HG03135 (cell line): ENCODE measurements around the gene TTC23.

Source experiments
- ATAC-seq: cut with Tn5 transposase; IDR thresholded peaks from one replicate; pipeline ENCODE4 v1.9.1; 2021; ENCODE audit warnings: mild to moderate bottlenecking, moderate library complexity; ENCODE audit not compliant: unreplicated experiment

The TTC23 gene

DNA sequence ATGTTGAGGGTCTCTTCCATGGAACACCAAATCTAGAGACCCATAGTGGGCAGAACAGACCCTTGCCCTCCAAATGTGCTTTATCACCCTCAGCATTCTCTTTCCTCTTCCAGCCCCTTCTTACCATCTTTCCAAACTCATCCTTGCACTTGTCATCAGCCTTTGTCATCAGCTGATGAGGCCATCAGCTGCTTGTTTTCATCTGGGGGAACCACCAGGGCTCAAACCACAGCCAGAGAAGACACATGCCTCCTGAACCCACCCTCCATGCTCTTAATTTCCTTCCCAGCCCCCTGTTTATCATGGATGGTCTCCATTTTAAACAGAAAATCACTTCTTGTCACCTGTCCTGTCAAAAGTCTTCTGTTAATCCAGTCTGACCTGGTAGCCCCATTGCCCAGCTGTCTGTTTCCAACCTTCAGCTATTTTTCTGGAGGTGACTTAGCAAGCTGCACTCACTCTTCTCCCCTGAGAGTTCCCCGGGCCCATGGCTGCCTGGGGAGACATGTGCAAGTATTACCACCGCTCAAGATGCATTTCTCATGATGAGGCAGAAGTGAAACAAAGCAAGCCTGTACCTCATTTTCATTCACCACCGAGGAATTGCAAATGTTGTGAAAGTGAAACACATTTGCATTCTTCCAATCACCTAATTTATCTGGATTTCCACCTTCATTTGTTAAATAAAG is 159.2 kb downstream of the TTC23 start:
- ATAC-seq: peak; percentile 99

DNA sequence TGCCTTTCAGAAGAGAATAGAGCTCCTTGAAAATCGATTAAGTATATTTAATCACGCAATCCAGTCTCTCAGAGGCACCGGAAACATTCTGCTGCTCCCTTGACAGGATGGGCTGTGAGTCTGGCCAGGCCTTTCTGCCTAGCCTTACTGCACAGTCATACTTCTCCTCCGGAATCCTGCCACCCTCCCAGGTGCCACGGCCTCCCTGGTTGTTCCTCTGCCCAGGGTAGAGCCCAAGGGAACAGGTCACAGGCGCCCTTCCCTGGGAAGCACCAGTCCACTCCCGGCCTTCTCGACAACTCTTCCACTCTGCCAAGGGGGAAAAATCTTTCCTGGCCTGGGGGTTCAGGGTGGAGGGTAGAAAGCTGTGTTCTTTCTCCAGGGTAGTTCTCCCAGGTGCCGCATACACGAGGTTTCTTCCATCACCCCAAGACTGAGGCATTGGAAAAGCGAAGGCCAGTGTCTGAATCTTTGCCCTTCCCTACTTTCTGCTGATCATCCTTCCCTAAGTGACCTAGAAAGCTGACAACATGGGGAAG is 161.9 kb downstream of the TTC23 start:
- ATAC-seq: no peak

DNA sequence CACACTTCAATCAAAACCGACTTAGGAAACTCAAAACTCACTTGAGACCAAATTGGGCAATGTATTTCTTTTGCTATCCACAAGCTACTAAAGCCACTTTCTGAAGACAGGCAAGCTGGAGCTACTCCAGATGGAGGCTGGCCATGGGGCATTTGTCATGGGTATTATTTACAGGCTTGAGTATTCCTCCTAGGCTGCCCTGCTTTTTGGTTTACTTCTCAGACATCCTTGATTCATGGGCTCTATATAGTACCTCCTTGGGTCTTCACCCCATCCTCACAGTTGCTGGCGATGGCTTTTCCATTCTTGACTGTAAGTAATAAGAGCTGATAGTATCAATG is 163.1 kb downstream of the TTC23 start:
- no peak for ATAC-seq
